G401.6 (cell line): ENCODE measurements around the gene KLRC3.
"Not testable (repeated sequence)": the region's sequence is repeated elsewhere in the genome, so short reads cannot be mapped to it uniquely, and the experiment has no call there.

ENCODE experiments used
- FAIRE-seq: peaks from 2 replicates; lab custom pipeline; 2012; peaks lifted over from hg19 to GRCh38; lab: Jason Lieb, UNC

Gene KLRC3

DNA sequence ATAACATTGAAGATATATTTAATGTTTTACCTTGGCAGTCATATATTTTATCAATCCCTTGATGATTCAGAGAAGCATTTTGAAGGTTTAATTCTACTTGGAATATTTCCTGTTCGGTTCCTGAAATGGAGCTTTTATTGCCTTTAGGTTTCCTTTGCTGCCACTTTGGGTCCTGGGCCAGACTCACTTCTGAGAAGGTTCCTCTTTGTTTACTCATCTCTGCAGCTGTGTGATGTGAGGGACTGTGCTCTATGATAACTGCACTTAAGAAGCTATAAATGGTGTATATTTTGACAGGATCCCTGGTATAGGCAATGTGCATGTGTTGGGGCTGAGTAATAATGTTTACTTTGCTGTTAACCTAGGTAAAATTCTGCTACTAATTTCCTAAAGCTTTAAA lies at the start of gene KLRC3:
TSS of gene KLRC3 (minus strand) at position 262 of the 400 bp plus-strand sequence. CDS start at position 217, 45 bp downstream.
- FAIRE-seq = not testable (repeated sequence)

DNA sequence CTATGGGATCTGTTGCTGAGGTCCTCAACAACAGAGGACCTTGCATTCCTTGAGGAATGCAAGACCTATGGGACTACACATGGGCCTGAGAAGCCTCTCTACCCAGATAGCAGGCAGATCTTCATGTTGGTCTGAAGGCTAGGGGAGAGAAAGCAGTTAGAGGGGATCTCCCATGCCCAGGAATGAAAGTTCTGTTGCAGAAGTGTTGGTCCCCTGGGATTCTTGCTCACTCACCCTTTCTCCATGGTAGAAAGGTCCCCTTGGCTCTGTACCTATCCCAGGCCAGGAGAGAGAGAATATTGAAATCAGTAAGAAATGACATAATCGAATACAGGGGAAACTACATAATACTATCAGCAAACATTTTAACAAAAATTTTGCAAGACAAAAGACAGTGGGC lies 49.3 kb upstream of the KLRC3 start:
- FAIRE-seq = no peak

DNA sequence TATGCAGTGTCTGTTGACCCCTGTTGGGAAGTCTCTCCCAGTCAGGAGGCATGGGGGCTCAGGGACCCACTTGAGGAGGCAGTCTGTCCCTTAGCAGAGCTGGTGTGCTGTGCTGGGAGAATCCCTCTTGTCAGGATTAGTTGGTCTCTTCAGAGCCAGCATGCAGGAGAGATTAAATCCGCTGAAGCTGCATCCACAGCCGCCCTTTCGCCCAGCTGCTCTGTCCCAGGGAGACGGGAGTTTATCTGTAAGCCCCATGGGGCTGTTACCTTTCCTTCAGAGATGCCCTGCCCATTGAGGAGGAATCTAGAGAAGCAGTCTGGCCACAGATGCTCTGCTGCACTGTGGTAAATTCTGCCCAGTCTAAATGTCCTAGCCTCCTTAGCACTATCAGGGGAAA lies 45.9 kb upstream of the KLRC3 start:
- FAIRE-seq = no peak

DNA sequence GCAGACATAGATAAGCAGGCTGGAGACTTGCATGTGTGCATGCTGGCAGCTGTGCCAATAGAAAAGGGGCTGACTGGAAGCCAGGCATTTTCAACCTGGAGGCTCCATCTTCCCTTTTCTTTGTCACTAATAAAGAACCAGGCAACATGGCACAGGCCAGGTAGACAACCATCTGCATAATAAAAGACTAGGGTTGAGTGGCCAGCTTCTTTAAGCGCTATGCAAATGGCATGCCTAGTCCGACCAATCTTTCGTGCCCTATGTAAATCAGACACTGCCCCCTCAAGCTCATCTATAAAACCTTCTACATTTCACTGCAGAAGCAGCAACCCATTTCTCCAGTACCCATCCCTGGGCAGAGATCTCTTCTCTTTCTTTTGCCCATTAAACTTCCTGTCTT lies 37.4 kb upstream of the KLRC3 start:
- FAIRE-seq = no peak

DNA sequence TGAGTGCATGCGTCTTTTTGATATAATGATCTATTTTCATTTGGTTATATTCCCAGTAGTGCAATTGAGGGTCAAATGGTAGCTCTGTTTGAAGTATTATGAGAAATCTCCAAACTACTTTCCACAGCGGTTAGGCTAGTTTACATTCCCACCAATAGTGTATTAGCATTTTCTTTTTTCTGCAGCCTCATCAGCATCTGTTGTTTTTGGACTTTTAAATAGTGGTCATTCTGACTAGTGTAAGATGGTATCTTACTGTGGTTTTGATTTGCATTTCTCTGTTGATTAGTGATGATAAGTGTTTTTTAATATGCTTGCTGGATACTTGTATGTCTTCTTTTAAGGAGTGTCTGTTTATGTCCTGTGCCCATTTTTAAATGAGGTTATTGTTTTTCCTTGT lies 36.5 kb upstream of the KLRC3 start:
- no peak for FAIRE-seq

DNA sequence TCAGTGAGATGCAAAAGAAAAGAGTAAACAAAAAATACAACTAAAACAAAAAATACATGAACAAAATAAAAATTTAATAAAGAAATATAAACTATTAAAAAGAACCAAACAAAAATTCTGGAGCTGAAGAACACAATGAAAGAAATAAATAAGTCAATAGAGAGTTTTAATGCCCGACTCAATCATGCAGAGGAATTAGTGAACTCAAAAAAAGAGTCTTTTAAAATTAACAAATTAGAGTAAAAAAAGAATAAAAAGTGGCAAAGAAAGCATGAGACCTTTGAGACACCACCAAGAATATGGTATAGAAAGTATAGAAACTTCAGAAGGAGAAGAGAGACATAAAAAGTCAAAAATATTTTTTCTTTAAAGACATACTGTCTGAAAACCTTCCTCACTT lies 35.4 kb upstream of the KLRC3 start:
- peak; percentile 72 for FAIRE-seq

DNA sequence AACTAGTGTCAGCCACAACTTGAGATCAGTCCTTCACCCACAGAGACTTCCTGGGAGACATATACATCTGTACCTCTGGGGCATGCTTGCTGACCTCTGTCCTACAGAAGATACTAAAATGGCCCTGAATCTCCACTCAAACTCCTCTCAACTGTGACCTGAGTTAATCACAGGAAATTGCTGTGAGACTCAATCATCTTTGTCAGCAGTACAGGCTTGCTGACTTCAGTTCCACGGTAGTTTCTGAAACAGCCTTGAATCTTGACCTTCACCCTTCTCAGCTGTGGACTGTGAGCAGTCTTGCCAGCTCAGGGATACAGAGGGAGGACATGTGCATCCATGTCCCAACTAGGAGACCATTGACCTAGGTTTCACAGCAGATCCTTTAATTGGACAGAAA lies 34.1 kb upstream of the KLRC3 start:
- FAIRE-seq = no peak

DNA sequence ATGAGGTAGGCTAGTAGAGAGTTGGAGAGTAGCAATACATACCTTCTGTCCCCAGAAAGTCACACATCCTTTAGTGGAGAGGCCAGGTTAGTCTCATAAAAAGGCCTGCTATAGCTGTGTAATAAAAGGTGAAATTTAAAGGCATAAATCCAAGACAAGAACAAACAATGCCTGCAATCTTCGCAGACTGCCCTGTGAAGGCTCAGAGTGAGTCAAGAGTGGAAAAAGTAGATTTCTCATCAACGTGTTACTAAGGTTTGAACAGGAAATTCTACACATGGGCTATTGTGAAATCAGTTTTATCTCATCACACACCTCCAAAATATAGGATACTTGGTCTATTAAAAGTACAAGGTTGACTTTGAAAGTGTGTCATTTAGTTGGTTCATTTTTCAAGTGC lies 32.8 kb upstream of the KLRC3 start, which contains the start of gene KLRC1:
TSS of gene KLRC1 (minus strand) at position 222 of the 400 bp plus-strand sequence. CDS start 2,221 bp downstream, outside the sequence.
- no peak for FAIRE-seq

DNA sequence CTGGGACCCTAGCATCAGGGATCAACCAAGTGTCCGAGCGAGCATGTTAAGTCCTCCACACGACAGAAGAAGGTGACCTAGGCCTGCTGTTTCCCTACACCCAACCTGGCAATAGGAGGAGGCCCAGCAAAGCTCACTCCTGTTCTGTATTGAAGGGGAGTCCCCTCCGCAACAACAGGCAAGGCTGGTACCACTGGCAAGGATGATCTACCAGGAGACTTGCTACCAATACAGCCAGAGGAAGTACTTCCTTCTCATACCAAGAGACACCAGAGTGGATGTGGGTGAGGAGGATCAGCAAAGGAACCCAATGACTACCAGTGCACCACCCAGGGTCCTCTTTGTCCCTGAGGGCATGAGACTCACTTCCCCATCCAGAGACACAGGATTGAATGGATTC lies 27.8 kb upstream of the KLRC3 start:
- FAIRE-seq = no peak

DNA sequence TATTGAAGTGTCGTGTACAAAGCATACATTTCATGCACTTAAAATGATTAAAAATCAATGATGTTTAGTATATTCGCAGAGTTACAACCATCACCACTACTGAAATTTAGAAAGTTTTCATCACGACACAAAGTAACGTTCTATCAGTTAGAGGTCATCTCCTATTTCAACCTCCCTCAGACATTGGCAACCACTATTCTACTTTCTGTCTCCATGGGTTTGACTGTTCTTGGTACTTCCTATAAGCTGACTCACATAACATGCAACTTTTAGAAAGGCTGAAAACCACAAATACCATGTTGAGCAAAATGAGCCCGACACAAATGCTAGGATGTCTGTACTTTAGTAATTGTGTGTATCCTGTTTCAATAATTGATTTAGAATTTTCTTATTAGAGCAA lies 25.7 kb upstream of the KLRC3 start:
- not testable (repeated sequence) for FAIRE-seq

DNA sequence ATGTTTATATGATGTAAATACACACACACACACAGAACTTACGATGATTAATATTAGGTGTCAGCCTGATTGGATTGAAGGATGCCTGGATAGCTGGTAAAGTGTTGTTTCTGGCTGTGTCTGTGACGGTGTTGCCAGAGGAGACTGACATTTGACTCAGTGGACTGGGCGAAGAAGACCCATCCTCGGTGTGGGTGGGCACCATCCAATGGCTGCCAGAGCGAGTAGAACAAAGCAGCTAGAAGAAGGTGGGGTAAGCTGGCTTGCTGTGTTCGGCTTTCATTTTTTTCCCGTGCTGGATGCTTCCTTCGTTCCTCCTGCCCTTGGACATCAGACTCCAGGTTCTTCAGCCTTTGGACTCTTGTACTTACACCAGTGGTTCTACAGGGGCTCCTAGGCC lies 20.7 kb upstream of the KLRC3 start:
- FAIRE-seq = not testable (repeated sequence)

DNA sequence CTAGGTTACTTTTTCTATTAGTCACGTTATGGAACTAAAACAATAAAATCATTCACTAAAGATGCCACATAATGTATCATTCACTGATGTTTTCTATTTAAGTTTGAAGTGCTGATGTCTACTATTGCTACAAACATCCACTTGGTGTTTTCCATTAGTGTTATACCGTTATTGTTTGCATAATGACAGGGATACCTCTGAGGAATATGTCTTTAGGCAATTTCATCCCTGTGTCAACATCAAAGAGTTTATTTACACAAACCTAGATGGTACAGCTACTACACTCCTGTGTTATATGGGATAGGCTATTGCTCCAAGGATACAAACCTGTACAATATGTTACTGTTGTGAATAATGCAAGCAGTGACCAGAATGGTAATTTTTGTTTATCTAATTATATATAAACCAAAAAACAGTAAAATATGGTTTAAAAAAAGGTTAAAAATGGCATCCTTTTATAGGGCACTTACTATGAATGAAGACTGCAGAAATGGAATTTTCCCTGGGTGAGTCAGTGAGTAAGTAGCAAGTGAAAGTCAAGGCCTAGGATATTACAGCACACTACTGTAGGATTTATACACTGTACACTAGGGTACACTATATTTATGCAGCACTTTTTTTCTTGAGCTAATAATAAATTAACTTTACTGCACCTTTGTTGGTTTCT lies 19.3 kb upstream of the KLRC3 start:
- not testable (repeated sequence) for FAIRE-seq

DNA sequence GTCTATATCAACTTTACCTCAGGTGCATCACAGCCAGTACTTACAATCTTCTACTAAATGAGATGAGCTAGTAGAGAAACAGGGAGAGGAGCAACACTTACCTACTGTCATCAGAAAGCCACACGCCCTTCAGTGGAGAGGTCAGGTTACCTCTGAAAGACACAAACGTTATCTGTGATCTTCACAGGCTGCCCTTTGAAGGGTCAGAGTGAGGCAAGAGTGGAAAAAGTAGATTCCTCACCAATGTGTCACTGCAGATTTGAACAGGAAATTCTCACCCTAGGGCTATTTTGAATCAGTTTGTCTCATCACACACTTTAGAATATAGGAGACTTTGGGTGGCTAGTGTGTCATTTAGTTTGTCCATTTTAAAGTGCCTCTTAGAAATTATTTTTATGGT lies 17.2 kb upstream of the KLRC3 start:
- FAIRE-seq = not testable (repeated sequence)

DNA sequence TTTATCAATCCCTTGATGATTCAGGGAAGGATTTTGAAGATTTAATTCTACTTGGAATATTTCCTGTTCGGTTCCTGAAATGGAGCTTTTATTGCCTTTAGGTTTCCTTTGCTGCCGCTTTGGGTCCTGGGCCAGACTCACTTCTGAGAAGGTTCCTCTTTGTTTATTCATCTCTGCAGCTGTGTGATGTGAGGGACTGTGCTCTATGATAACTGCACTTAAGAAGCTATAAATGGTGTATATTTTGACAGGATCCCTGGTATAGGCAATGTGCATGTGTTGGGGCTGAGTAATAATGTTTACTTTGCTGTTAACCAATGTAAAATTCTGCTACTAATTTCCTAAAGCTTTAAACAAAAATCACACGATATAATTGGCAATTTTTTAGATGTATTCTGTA lies 15.4 kb upstream of the KLRC3 start, which contains the start of gene KLRC2:
TSS of gene KLRC2 (minus strand) at position 195 of the 400 bp plus-strand sequence. CDS start at position 171, 24 bp downstream.
- FAIRE-seq = not testable (repeated sequence)

DNA sequence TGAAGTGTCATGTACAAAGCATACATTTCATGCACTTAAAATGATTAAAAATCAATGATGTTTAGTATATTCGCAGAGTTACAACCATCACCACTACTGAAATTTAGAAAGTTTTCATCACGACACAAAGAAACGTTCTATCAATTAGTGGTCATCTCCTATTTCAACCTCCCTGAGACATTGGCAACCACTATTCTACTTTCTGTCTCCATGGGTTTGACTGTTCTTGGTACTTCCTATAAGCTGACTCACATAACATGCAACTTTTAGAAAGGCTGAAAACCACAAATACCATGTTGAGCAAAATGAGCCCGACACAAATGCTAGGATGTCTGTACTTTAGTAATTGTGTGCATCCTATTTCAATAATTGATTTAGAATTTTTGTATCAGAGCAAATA lies 10.2 kb upstream of the KLRC3 start:
- not testable (repeated sequence) for FAIRE-seq

DNA sequence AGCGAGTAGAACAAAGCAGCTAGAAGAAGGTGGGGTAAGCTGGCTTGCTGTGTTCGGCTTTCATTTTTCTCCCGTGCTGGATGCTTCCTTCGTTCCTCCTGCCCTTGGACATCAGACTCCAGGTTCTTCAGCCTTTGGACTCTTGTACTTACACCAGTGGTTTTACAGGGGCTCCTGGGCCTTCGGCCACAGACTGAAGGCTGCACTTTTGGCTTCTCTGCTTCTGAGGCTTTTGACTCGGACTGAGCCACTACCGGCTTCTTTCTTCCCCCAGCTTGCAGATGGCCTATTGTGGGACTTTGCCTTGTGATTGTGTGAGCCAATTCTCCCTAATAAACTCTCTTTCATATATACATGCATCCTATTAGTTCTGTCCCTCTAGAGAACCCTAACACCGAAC lies 5.5 kb upstream of the KLRC3 start:
- not testable (repeated sequence) for FAIRE-seq

DNA sequence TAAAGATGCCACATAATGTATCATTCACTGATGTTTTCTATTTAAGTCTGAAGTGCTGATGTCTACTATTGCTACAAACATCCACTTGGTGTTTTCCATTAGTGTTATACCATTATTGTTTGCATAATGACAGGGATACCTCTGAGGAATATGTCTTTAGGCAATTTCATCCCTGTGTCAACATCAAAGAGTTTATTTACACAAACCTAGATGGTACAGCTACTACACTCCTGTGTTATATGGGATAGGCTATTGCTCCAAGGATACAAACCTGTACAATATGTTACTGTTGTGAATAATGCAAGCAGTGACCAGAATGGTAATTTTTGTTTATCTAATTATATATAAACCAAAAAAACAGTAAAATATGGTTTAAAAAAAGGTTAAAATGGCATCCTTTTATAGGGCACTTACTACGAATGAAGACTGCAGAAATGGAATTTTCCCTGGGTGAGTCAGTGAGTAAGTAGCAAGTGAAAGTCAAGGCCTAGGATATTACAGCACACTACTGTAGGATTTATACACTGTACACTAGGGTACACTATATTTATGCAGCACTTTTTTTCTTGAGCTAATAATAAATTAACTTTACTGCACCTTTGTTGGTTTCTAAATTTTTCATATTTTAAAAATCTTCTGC lies 4.0 kb upstream of the KLRC3 start:
- not testable (repeated sequence) for FAIRE-seq

DNA sequence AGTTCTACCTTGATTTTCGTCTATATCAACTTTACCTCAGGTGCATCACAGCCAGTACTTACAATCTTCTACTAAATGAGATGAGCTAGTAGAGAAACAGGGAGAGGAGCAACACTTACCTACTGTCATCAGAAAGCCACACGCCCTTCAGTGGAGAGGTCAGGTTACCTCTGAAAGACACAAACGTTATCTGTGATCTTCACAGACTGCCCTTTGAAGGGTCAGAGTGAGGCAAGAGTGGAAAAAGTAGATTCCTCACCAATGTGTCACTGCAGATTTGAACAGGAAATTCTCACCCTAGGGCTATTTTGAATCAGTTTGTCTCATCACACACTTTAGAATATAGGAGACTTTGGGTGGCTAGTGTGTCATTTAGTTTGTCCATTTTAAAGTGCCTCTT lies 1.8 kb upstream of the KLRC3 start:
- FAIRE-seq = not testable (repeated sequence)

DNA sequence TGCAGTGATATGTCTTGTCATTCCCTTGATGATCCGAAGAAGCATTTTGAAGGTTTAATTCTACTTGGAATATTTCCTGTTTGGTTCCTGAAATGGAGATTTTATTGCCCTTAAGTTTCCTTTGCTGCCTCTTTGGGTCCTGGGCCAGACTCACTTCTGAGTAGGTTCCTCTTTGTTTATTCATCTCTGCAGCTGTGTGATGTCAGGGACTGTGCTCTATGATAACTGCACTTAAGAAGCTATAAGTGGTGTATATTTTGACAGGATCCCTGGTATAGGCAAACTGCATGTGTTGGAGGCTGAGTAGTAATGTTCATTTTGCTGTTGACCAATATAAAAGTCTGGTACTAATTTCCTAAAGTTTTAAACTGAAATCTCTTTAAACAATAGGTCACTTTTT lies 11.0 kb downstream of the KLRC3 start, which contains the start of gene KLRC4:
TSS of gene KLRC4 (minus strand) at position 366 of the 400 bp plus-strand sequence. CDS start at position 184, 182 bp downstream.
- FAIRE-seq = no peak

DNA sequence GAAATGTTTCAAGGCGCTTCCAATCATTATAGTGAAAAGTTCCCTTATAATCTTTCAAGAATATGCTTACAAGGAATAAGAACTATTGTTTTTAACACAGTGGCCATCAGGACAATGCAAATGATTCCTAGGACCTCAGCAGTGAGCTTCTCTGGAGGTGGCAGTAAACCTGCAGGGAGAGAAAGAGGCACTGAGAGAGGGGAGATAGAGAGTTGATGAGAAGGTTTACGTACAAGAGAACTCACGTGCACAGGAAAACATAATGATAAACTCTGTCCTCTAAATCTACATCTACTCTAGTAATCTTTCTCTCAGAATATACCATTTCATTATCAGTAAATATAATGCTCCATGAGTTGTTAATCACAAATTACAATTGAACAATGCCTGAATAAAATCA lies 11.6 kb downstream of the KLRC3 start:
- no peak for FAIRE-seq

DNA sequence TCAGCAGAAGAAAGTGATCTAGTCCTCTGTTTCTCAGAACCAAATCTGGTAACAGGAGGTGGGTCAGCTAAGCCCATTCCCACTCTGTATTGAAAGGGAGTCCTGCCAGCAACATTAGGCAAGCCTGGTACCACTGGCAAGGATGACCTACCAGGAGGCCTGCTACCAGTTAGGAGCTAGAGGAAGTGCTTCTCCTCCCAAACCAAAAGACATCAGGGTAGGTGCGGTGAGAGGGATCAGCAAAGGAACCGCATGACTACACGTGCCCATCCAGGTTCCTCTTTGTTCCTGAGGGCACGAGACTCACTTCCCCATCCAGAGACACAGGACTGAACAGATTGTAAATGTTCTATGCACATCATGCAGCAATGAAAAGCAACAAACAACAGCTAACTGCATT lies 13.7 kb downstream of the KLRC3 start:
- FAIRE-seq = no peak

DNA sequence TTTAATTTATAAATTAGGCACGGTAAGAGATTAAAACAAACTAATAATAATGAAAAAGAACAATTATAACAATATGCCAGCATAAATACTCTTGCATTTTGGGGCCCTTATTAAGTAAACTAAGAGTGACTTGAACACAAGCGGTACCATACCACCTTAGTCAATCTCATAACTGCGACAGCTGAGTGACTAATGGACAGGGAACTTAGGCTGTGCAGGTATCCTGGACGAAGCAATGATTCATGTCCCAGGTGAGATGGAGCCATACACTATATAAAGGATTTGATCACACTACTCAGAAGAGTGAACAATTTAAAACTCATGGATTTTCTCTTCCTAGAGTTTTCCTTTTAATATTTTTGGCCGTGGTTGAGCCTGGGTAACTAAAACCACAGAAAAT lies 15.1 kb downstream of the KLRC3 start:
- FAIRE-seq = no peak

DNA sequence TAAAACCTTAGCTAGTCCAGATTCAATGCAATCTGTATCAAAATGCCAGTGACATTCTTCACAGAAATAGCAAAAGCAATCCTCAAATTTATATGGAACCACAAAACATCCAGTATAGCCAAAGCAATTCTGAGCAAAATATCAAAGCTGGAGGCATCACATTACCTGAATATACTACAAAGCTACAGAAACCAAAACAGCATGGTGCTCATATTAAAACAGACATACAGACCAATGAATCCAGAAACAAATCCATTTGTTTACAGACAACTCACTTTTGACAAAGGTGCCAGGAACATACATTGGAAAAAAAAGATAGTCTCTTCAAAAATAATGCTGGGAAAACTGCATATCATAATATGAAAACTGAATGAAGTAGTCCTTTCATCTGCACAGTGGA lies 15.6 kb downstream of the KLRC3 start:
- no peak for FAIRE-seq

DNA sequence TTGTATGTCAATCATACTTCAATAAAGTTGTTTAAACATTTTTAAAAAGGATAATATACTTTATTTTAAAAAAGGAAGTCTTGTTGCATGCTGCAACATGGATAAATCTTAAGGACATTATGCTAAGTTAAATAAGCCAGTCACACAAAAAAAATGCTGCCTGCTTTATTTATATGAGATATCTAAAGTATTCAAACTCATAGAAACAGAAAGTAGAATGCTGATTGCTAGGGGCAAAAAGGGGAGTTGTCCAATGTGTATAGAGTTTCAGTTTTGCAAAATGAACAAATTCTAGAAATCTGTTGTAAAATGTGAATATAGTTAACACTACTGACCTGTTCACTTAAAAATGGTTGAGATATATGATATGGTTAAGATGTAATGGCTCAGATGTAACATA lies 19.6 kb downstream of the KLRC3 start:
- FAIRE-seq = no peak
